ENCODE measurements around the gene SCAP. TPM values are rescaled to one million over a fixed set of nuclear protein-coding genes. Genes with fewer than 3 reads are reported as not detected.

Gene SCAP
- polyA plus RNA-seq, 1 of the 3 experiments (the other 2 are of a cell fraction): 28.0 TPM

DNA sequence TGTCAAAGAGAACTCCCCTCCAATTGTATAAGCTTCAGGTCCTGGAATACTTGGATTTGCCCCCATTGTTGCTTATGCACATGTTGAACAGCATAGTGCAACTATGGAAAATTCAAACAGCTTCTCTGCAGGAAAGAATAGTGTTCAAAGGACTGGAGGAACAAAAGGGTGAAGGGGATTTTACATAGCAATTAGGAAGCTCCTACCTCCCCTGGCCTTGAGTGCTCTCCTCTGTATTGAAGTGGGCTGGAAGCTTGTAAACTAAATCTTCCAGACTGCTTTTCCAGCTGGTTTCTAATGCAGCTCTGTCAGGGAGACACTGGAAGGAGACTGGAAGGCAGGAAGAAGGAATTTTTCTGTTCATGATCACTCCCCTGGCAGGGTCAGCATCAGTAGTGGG, 45.0 kb upstream of the SCAP start:
- CTCF ChIA-PET: interaction anchor here (0.6 to 4.2 kb wide), 15 partner anchors 8 to 468 kb away, joined by 3 to 64 read pairs (median 3); no protein-coding TSS in a partner anchor
- Histone ChIP-seq H3K36me3 (replicated peaks in 1 of 2; ENCODE audit: control insufficient read depth in 1 of 2, insufficient read depth in 2 of 2, low read length in 1 of 2) (no peaks in the 10 kb centered on the region), H3F3A (replicated peaks; ENCODE audit: insufficient read depth) (no peaks in the 10 kb centered on the region), H3K27ac (ENCODE audit: low read depth in 2 of 2, low read length in 1 of 2) (no peak overlapping the region), H3K4me2 (no peak overlapping the region), H3K4me3 (ENCODE audit: low read depth in 2 of 2, low read length in 1 of 2) (no peak overlapping the region), H3K9me3 (no peaks in the 10 kb centered on the region), H4K20me1 (ENCODE audit: insufficient read depth) (no peaks in the 10 kb centered on the region), H3K79me2 (ENCODE audit: insufficient read depth) (no peaks in the 10 kb centered on the region), H3K9me2 (no peaks in the 10 kb centered on the region), H3K27me3 (ENCODE audit: insufficient read depth) (no peaks in the 10 kb centered on the region), H2AFZ (ENCODE audit: low read depth) (no peak overlapping the region), H3K9ac (no peak overlapping the region), H3K4me1 (ENCODE audit: control insufficient read depth in 1 of 2, insufficient read depth in 2 of 2, low read depth in 1 of 2, low read length in 1 of 2) (peaks cover 0 to 4% of the 10 kb centered on the region in 2 experiments; a peak in 1 of 4 replicates)
- TF ChIP-seq, protein P1, sequence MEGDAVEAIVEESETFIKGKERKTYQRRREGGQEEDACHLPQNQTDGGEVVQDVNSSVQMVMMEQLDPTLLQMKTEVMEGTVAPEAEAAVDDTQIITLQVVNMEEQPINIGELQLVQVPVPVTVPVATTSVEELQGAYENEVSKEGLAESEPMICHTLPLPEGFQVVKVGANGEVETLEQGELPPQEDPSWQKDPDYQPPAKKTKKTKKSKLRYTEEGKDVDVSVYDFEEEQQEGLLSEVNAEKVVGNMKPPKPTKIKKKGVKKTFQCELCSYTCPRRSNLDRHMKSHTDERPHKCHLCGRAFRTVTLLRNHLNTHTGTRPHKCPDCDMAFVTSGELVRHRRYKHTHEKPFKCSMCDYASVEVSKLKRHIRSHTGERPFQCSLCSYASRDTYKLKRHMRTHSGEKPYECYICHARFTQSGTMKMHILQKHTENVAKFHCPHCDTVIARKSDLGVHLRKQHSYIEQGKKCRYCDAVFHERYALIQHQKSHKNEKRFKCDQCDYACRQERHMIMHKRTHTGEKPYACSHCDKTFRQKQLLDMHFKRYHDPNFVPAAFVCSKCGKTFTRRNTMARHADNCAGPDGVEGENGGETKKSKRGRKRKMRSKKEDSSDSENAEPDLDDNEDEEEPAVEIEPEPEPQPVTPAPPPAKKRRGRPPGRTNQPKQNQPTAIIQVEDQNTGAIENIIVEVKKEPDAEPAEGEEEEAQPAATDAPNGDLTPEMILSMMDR (IDR thresholded peaks at IDR 0.05): no peak
- POLR2A ChIA-PET: no interaction called here
- no peak for DNase-seq

DNA sequence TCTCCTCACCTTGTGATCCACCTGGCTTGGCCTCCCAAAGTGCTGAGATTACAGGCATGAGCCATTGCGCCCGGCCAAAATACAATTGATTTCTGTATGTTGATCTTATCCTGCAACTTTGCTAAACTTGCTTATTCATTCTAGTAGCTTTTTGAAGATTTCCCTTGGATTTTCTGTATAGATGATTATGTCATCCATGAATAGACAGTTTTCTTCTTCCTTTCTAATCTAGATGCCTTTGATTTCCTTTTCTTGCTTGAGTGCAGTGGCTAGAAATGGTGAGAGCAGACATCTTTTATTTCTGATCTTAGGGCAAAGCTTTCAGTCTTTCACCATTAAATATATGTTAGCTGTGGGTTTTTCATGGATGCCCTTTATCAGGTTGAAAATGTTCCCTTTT, 42.2 kb upstream of the SCAP start:
- peaks cover 2% of the 10 kb centered on the region; the same call in 1 of the 2 replicates for H3K79me2 ChIP-seq (ENCODE audit: insufficient read depth)
- no peaks in the 10 kb centered on the region for H3K9me3 ChIP-seq
- DNase-seq: no peak
- no peaks in the 10 kb centered on the region for H3K9me2 ChIP-seq
- H3K27me3 ChIP-seq (ENCODE audit: insufficient read depth): no peaks in the 10 kb centered on the region
- TF ChIP-seq POLR2AphosphoS5 (IDR thresholded peaks at IDR 0.05; ENCODE audit: low read depth, low read length) (no peak), FOSL2 (IDR thresholded peaks at IDR 0.05; ENCODE audit: borderline replicate concordance, low read depth) (no peak), MEF2A (IDR thresholded peaks at IDR 0.05; ENCODE audit: borderline replicate concordance, low read depth) (no peak), TEAD4 (IDR thresholded peaks at IDR 0.05; ENCODE audit: borderline replicate concordance, insufficient read depth) (no peak), EP300 (IDR thresholded peaks at IDR 0.05; ENCODE audit: borderline replicate concordance in 1 of 2, low read depth in 1 of 2, low read length in 1 of 2) (no peak), GABPA (IDR thresholded peaks at IDR 0.05; ENCODE audit: low read depth) (no peak), NRF1 (IDR thresholded peaks at IDR 0.05; ENCODE audit: low read depth, low read length) (no peak), ELF1 (IDR thresholded peaks at IDR 0.05) (no peak)
- TF ChIP-seq, protein P2, sequence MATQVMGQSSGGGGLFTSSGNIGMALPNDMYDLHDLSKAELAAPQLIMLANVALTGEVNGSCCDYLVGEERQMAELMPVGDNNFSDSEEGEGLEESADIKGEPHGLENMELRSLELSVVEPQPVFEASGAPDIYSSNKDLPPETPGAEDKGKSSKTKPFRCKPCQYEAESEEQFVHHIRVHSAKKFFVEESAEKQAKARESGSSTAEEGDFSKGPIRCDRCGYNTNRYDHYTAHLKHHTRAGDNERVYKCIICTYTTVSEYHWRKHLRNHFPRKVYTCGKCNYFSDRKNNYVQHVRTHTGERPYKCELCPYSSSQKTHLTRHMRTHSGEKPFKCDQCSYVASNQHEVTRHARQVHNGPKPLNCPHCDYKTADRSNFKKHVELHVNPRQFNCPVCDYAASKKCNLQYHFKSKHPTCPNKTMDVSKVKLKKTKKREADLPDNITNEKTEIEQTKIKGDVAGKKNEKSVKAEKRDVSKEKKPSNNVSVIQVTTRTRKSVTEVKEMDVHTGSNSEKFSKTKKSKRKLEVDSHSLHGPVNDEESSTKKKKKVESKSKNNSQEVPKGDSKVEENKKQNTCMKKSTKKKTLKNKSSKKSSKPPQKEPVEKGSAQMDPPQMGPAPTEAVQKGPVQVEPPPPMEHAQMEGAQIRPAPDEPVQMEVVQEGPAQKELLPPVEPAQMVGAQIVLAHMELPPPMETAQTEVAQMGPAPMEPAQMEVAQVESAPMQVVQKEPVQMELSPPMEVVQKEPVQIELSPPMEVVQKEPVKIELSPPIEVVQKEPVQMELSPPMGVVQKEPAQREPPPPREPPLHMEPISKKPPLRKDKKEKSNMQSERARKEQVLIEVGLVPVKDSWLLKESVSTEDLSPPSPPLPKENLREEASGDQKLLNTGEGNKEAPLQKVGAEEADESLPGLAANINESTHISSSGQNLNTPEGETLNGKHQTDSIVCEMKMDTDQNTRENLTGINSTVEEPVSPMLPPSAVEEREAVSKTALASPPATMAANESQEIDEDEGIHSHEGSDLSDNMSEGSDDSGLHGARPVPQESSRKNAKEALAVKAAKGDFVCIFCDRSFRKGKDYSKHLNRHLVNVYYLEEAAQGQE (IDR thresholded peaks at IDR 0.05; ENCODE audit: low read depth, low read length): no peak
- peaks cover 0 to 4% of the 10 kb centered on the region in 2 experiments; a peak in 1 of 4 replicates for H3K4me1 ChIP-seq (ENCODE audit: control insufficient read depth in 1 of 2, insufficient read depth in 2 of 2, low read depth in 1 of 2, low read length in 1 of 2)
- 94% methylated on average over 2 of the region's 2 CpGs for WGBS (ENCODE audit: low lambda C conversion rate)
- H3K27ac ChIP-seq (ENCODE audit: low read depth in 2 of 2, low read length in 1 of 2): no peak overlapping the region
- no peak overlapping the region for H3K4me2 ChIP-seq
- no peak overlapping the region for H3K9ac ChIP-seq
- ChIA-PET POLR2A (no interaction called here), CTCF (interaction anchor here (1.1 to 1.5 kb wide), 3 partner anchors 97 to 634 kb away, joined by 3 to 5 read pairs (median 3); no protein-coding TSS in a partner anchor)
- no peaks in the 10 kb centered on the region for H4K20me1 ChIP-seq (ENCODE audit: insufficient read depth)
- H3F3A ChIP-seq (replicated peaks; ENCODE audit: insufficient read depth): no peaks in the 10 kb centered on the region
- H3K4me3 ChIP-seq (ENCODE audit: low read depth in 2 of 2, low read length in 1 of 2): no peak overlapping the region
- no peak overlapping the region for H2AFZ ChIP-seq (ENCODE audit: low read depth)
- no peaks in the 10 kb centered on the region for H3K36me3 ChIP-seq (replicated peaks in 1 of 2; ENCODE audit: control insufficient read depth in 1 of 2, insufficient read depth in 2 of 2, low read length in 1 of 2)

Measured in SK-N-SH (cell line).